GM18873 (cell line): ENCODE results near the gene PALLD.

ENCODE experiments used
- ATAC-seq: cut with Tn5 transposase; IDR thresholded peaks from one replicate; pipeline ENCODE4 v1.9.1; 2021; ENCODE audit warnings: mild to moderate bottlenecking, moderate library complexity, moderate number of reproducible peaks; ENCODE audit not compliant: unreplicated experiment, low FRiP score

PALLD gene

GRCh38 chr4:168553714-168554370, 57.0 kb downstream of the PALLD start:
- ATAC-seq, result no peak

GRCh38 chr4:168555437-168555836, 58.6 kb downstream of the PALLD start:
- no peak for ATAC-seq

DNA sequence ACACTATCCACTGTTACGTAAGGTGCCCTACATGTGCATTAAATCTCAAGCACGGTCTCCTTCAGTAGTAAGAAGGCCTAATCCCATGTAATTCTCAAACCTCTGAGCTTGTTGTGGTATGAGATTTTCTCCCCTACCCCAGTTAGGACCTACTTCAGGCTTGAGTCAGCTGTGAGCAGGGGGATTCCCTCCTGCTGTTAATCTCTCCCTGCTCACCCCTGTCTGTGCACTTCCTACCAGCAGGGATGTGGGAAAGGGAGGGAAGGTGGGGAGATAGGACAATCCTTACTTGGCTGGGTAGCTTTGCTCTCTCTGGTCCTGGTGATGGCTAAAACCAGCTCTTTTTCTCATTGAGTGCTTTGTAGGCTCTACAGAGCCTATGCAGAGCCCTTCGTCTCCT, 60.8 kb downstream of the PALLD start:
- ATAC-seq, result no peak

GRCh38 chr4:168558599-168558998, 61.7 kb downstream of the PALLD start:
- ATAC-seq, result no peak

DNA sequence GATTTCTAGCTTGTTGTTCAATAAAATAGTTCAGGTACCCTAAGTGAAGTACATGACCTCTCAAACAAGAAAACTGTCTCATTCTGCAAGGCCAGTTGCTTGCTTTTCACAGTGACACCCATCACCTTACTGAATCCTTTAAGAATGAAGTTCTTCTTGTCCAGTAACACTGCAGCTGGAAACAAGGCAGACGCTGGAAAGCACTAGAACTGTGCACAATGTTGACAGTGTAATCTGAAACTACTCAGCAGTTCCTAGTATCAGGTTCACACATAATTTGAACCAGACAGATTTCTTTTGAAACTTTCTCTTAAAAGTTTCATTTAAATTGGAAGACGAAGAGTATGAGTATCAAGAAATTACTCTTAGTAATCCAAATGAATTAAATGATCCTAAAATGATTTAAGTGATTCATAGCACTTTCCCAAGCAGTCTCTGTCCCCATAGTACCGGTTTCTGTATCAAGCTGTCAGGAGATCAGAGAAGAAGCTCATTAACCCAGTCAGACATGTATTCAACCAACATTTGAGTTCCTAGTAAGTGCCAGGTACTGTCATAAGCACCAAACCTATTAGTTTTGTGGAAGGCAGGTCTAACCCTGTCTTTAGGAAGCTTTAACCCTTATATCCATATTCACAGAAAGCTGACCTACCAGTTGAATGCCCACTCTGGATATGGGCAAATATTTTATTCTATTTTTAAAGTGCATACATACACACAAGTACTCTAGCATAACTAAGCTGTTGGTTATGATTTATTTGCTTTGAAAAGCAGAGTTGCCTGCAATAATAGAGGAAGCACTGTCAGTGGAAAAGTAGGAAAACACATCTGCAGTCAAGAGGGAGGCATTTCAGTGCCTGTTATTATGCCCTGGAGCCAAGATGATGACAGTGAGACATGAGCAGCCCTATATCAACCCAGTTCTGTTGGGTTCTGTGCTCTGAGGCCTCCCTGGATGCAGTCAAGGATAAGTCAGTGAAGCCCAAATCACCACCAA, 63.6 kb downstream of the PALLD start:
- ATAC-seq, result no peak

GRCh38 chr4:168562041-168562571, 65.3 kb downstream of the PALLD start:
- no peak for ATAC-seq

- ATAC-seq, result no peak
These were observed 67.2 kb downstream of the PALLD start for GRCh38 chr4:168564023-168564422.

GRCh38 chr4:168565130-168565529, 68.3 kb downstream of the PALLD start:
- no peak for ATAC-seq

- no peak for ATAC-seq
These were observed 69.9 kb downstream of the PALLD start for GRCh38 chr4:168566726-168567125.

DNA sequence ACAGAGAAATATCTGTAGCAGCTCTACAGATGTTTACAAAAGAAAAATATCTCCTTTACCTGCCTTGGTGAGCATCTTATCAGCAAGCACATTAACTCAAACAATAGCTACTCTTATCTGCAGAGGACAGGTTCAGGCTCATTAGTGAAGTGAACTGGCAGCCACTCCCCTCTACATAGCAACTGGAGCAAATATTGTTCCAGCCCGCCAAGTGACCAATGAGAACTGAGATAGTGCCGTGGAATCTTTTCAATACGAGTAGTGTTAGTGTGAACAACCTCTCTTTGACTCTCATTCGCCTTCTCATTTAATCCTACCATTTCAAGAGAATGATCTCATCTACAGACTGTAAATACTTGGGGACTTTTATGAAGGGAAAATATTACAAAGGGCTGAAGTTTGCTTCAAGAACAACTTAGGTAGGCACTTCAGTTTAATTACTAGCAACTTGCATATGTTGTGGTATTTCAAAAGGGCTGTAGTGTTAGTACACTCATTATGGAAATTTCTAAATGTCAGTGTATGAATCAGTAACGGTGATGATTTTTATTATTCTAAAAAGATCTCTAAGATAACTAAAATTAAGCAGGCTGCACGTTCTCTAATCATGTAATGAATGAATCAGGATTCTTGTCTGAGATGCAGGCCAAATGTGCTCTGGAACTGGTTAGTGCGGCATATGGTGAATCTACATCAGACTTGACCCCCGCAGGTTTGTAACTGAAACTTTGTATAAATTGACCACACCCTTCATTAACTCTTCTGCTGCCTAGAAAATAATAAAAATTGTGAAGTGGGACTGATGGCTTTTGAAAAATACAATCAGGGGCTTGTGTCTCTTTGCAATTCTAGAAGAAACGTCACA, 72.4 kb downstream of the PALLD start:
- ATAC-seq, result no peak

DNA sequence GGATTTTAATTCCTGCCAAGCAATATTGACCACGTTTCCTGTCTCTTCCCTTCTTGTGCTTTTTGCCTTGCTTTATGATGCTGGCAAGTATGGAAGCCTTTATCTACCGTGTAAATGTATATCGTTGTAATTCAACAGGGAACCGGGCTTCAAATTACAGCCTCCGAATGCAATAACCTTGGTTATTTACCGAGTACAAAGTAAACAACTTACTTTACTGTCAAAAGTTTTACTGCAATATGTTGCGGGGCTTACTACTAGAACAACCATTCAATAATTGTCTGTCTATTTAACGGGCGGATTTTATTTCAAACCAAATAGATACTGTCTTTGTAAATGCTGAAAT, 73.1 kb downstream of the PALLD start:
- no peak for ATAC-seq

- ATAC-seq, result no peak
These were observed 73.6 kb downstream of the PALLD start for GRCh38 chr4:168570466-168570865.

- no peak for ATAC-seq
These were observed 75.2 kb downstream of the PALLD start for GRCh38 chr4:168572002-168572401.

- no peak for ATAC-seq
These were observed 77.0 kb downstream of the PALLD start for GRCh38 chr4:168573870-168574269.

DNA sequence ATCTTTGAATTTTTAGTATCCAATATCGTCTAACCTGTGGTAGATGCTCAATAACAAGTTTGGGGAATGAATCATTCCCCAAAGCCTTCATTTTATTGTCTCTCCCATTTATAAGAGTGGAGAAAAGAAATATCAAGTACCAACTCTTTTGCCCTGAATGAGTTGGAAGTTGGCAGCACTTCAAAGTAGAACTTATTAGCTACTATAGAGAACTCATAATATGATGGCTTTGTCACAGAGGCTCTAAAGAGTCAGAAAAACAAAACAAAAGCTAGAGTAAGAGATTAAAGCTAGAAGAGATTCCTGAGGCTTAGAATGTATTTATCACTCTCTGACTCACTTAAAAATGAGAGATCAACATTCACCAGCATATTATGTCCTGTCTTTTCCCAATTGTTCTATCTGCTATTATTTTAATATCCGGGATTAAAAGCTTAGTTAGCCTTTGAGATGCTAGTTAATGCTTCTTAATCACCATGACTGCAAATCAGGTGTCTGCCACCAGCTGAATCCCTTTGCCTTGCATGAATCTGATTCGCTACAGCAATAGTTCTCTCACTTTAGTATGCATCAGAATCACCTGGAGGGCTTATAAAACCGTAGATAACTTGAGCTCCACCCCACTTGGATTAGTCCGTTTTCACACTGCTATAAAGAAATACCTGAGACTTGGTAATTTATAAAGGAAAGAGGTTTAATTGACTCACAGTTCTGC, 77.9 kb downstream of the PALLD start:
- no peak for ATAC-seq

- no peak for ATAC-seq
These were observed 78.6 kb downstream of the PALLD start for GRCh38 chr4:168575473-168575872.

- no peak for ATAC-seq
These were observed 80.8 kb downstream of the PALLD start for GRCh38 chr4:168577624-168578023.

- no peak for ATAC-seq
These were observed 83.4 kb downstream of the PALLD start for GRCh38 chr4:168580228-168580627.

DNA sequence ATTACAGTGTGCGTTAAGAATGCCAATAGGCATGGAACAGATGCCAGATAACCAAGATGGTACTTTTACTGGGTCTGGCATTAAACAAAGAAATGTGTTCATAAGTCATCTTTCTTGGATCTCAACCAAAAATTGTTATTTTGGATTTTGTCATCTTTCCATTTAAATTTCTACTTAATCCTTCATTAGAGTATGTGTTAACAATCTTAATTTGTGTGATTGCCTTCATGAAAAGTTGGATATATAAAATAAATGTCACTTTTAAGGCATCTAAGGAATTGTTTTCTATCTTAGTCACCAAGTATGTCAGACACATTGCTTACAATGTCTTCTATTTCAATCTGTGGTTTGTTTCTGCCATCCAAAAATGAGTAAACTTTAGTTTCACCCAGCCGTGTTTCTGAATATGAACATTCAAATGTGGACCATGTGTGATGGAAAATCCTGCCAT, 87.5 kb downstream of the PALLD start:
- no peak for ATAC-seq
